ENCODE measurements around the gene CLIP4.

The CLIP4 gene

GRCh38 chr2:29193681-29194080 is 78.5 kb downstream of the CLIP4 start:
- Histone ChIP-seq H3F3A (ENCODE audit: insufficient read depth, low read length) (no peaks in the 10 kb centered on the region), H2AFZ (ENCODE audit: low read length) (no peak overlapping the region), H4K20me1 (ENCODE audit: insufficient read depth, low read length) (no peaks in the 10 kb centered on the region), H3K4me3 (ENCODE audit: low read depth, low read length, poor library complexity, severe bottlenecking) (no peak overlapping the region), H3K9me2 (ENCODE audit: low read depth, low read length) (no peaks in the 10 kb centered on the region), H3K4me1 (ENCODE audit: insufficient read depth, low read length, severe bottlenecking) (no peaks in the 10 kb centered on the region), H3K27me3 (ENCODE audit: insufficient read depth, low read length) (no peaks in the 10 kb centered on the region), H3K79me2 (ENCODE audit: insufficient read depth, low read length) (no peaks in the 10 kb centered on the region), H3K4me2 (ENCODE audit: low read length) (no peak overlapping the region), H3K27ac (ENCODE audit: low read depth, low read length, poor library complexity, severe bottlenecking) (no peak overlapping the region), H3K9ac (ENCODE audit: low read length) (no peak overlapping the region), H3K36me3 (ENCODE audit: insufficient read depth, low read length) (no peaks in the 10 kb centered on the region), H3K9me3 (ENCODE audit: low read length) (no peaks in the 10 kb centered on the region)
- TF ChIP-seq EZH2 (IDR thresholded peaks at IDR 0.05; ENCODE audit: borderline replicate concordance, low read length) (no peak), CTCF (IDR thresholded peaks at IDR 0.05; ENCODE audit: low read length) (no peak)

- no peaks in the 10 kb centered on the region for H3K79me2 ChIP-seq (ENCODE audit: insufficient read depth, low read length)
- no peaks in the 10 kb centered on the region for H3K27me3 ChIP-seq (ENCODE audit: insufficient read depth, low read length)
- H4K20me1 ChIP-seq (ENCODE audit: insufficient read depth, low read length), result no peaks in the 10 kb centered on the region
- H3K9me2 ChIP-seq (ENCODE audit: low read depth, low read length), result no peaks in the 10 kb centered on the region
- no peaks in the 10 kb centered on the region for H3K9me3 ChIP-seq (ENCODE audit: low read length)
- no peaks in the 10 kb centered on the region for H3K4me1 ChIP-seq (ENCODE audit: insufficient read depth, low read length, severe bottlenecking)
- H2AFZ ChIP-seq (ENCODE audit: low read length), result no peak overlapping the region
- H3K9ac ChIP-seq (ENCODE audit: low read length), result no peak overlapping the region
- no peak overlapping the region for H3K27ac ChIP-seq (ENCODE audit: low read depth, low read length, poor library complexity, severe bottlenecking)
- no peak overlapping the region for H3K4me2 ChIP-seq (ENCODE audit: low read length)
- no peak overlapping the region for H3K4me3 ChIP-seq (ENCODE audit: low read depth, low read length, poor library complexity, severe bottlenecking)
- H3K36me3 ChIP-seq (ENCODE audit: insufficient read depth, low read length), result no peaks in the 10 kb centered on the region
- TF ChIP-seq EZH2 (IDR thresholded peaks at IDR 0.05; ENCODE audit: borderline replicate concordance, low read length) (no peak), CTCF (IDR thresholded peaks at IDR 0.05; ENCODE audit: low read length) (no peak)
- H3F3A ChIP-seq (ENCODE audit: insufficient read depth, low read length), result no peaks in the 10 kb centered on the region
These were observed 80.6 kb downstream of the CLIP4 start for GRCh38 chr2:29195796-29196195.

GRCh38 chr2:29196792-29197788 is 81.9 kb downstream of the CLIP4 start:
- Histone ChIP-seq H3K27me3 (ENCODE audit: insufficient read depth, low read length) (no peaks in the 10 kb centered on the region), H3F3A (ENCODE audit: insufficient read depth, low read length) (no peaks in the 10 kb centered on the region), H4K20me1 (ENCODE audit: insufficient read depth, low read length) (no peaks in the 10 kb centered on the region), H3K9me3 (ENCODE audit: low read length) (no peaks in the 10 kb centered on the region), H3K9ac (ENCODE audit: low read length) (no peak overlapping the region), H3K36me3 (ENCODE audit: insufficient read depth, low read length) (no peaks in the 10 kb centered on the region), H3K27ac (ENCODE audit: low read depth, low read length, poor library complexity, severe bottlenecking) (no peak overlapping the region), H3K4me2 (ENCODE audit: low read length) (no peak overlapping the region), H3K4me3 (ENCODE audit: low read depth, low read length, poor library complexity, severe bottlenecking) (no peak overlapping the region), H3K4me1 (ENCODE audit: insufficient read depth, low read length, severe bottlenecking) (no peaks in the 10 kb centered on the region), H3K79me2 (ENCODE audit: insufficient read depth, low read length) (no peaks in the 10 kb centered on the region), H2AFZ (ENCODE audit: low read length) (no peak overlapping the region), H3K9me2 (ENCODE audit: low read depth, low read length) (no peaks in the 10 kb centered on the region)
- TF ChIP-seq CTCF (IDR thresholded peaks at IDR 0.05; ENCODE audit: low read length) (peak; percentile 88), EZH2 (IDR thresholded peaks at IDR 0.05; ENCODE audit: borderline replicate concordance, low read length) (no peak)
